ENCODE measurements around the gene ESRP2. TPM values are rescaled to one million over a fixed set of nuclear protein-coding genes. Genes with fewer than 3 reads are reported as not detected.

ESRP2 gene
- total RNA-seq, 4 donors from 2014 or later = 0.42 to 2.4 (median 1.2) TPM

DNA sequence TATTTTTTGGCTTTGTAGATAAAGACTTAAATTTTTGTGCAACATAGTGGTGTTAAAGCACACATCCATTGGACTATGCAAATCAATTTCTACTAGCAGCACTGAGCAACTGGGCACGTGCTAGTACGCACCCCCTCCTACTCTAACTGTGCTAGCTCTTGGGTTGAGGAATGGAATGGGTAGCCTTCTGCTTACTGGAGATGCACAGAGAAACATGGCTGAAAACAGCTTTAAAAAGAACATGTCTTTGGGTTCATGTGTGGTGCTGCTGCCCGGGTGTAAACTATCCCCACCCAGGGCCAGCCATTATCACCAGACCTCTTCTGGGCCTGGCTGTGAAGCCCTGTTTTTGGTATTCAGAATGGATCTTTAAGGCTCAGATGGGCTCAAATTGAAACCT lies 7.3 kb downstream of the ESRP2 start:
- H3K36me3 ChIP-seq = peaks cover 0 to 33% (median 0%) of the 10 kb centered on the region in 3 donors
- H3K4me3 ChIP-seq = no peak overlapping the region
- 72 to 73% methylated on average over 3 of the region's 3 CpGs for WGBS, 2 donors
- no peak for DNase-seq (ENCODE audit: low spot score in 2 of 2)
- H3K27me3 ChIP-seq = no peaks in the 10 kb centered on the region
- TF ChIP-seq POLR2A (IDR thresholded peaks at IDR 0.05) (no peak), EP300 (IDR thresholded peaks at IDR 0.05) (no peak)
- TF ChIP-seq, protein P1, sequence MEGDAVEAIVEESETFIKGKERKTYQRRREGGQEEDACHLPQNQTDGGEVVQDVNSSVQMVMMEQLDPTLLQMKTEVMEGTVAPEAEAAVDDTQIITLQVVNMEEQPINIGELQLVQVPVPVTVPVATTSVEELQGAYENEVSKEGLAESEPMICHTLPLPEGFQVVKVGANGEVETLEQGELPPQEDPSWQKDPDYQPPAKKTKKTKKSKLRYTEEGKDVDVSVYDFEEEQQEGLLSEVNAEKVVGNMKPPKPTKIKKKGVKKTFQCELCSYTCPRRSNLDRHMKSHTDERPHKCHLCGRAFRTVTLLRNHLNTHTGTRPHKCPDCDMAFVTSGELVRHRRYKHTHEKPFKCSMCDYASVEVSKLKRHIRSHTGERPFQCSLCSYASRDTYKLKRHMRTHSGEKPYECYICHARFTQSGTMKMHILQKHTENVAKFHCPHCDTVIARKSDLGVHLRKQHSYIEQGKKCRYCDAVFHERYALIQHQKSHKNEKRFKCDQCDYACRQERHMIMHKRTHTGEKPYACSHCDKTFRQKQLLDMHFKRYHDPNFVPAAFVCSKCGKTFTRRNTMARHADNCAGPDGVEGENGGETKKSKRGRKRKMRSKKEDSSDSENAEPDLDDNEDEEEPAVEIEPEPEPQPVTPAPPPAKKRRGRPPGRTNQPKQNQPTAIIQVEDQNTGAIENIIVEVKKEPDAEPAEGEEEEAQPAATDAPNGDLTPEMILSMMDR (IDR thresholded peaks at IDR 0.05) = no peak
- no peaks in the 10 kb centered on the region for H3K9me3 ChIP-seq
- peak overlapping the region in 1 of 4 donors; percentile 33 for H3K27ac ChIP-seq
- H3K4me1 ChIP-seq = peaks cover 0 to 26% (median 10%) of the 10 kb centered on the region in 4 donors

DNA sequence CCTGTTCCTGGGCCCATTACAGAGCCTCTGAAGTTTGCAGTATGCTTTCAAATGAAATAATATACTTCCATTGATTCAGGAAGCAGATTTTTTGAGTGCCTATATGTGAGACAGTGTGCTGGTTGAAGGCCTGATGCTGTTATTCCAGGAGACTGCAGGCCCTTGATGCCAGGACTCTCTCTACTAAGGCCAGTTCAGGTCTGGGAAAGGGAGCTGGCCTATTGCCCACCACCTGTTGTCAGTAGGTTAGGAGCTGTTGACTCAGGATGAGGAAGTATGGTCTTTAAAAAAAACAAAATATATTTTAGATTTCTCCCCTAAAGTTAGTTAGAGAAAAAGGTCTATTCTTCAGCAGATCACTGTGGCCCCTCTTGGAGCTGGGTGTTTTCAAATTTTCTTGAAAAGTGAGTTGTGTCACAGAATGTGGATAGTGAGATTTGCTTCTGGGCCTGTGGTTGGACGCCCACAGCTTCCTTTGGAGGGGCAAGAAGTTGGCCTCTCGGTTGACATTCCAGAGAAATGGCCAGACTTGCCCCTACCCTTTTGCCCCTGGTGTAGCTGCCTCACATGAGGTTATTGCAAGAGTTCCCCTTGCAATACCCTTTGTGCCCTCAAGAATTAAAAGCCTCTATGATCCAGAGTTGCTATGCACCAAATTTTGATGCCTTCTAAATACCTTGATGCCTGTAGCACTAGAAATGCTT lies 7.9 kb downstream of the ESRP2 start:
- Histone ChIP-seq H3K9me3 (no peaks in the 10 kb centered on the region), H3K27ac (peak overlapping the region in 1 of 4 donors; percentile 6), H3K27me3 (no peaks in the 10 kb centered on the region), H3K4me3 (no peak overlapping the region), H3K4me1 (peaks cover 0 to 26% (median 10%) of the 10 kb centered on the region in 4 donors), H3K36me3 (peaks cover 0 to 33% (median 0%) of the 10 kb centered on the region in 3 donors)
- TF ChIP-seq, protein P1 (IDR thresholded peaks at IDR 0.05) = no peak
- TF ChIP-seq POLR2A (IDR thresholded peaks at IDR 0.05) (no peak), EP300 (IDR thresholded peaks at IDR 0.05) (no peak)
- 43 to 66% methylated on average over 2 of the region's 2 CpGs for WGBS, 2 donors
- no peak for DNase-seq (ENCODE audit: low spot score in 2 of 2)

DNA sequence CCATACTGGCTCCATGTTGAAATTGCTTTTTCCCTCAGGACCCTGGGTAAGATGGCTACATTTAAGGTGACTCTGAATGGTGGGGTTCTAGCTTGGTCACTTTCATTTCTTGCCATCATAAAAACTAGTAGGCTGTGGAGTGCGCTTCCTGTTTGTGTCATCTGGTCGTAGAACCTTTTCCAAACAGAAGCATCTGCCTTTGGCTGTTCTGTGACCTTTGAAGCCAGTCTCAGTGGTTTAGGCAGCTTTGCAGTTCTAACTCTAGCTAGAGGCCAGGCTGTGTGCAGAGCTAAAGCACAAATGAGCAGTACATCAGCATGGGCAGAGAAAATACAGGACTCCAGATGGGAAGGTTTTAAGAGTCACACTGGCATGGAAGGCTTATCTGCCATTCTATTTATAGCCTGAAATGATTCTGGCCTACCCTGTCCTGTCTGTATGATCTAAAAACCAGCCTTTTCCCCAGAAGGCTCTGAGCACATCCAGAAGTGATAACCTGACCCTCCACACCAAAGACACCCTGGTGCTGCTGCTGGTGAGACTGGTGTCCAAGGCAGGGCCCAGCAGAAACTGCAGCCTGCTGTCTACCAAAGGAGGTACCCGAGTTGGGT lies 8.6 kb downstream of the ESRP2 start:
- Histone ChIP-seq H3K4me3 (no peak overlapping the region), H3K9me3 (no peaks in the 10 kb centered on the region), H3K4me1 (peaks cover 0 to 26% (median 10%) of the 10 kb centered on the region in 4 donors), H3K27ac (no peak overlapping the region), H3K36me3 (peaks cover 0 to 32% (median 0%) of the 10 kb centered on the region in 3 donors), H3K27me3 (no peaks in the 10 kb centered on the region)
- TF ChIP-seq EP300 (IDR thresholded peaks at IDR 0.05) = no peak
- no peak for TF ChIP-seq POLR2A (IDR thresholded peaks at IDR 0.05)
- TF ChIP-seq, protein P1 (IDR thresholded peaks at IDR 0.05) = no peak
- no peak for DNase-seq (ENCODE audit: low spot score in 2 of 2)
- 65 to 83% methylated on average over 3 of the region's 3 CpGs for WGBS, 2 donors

DNA sequence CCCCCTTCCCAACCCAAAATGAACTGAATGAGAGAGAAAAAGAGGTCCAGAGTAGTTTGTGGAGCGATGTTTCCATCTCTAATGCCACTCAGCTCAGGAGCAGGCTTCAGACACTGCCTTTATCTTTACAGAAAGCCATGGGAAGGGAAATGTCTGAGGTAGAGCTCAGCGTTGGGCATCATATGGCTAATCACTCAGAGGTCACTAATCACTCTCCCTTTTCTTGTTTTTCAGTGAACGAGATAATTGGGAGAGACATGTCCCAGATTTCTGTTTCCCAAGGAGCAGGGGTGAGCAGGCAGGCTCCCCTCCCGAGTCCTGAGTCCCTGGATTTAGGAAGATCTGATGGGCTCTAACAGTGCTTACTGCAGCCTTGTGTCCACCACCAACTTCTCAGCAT lies 9.8 kb downstream of the ESRP2 start:
- TF ChIP-seq, protein P1 (IDR thresholded peaks at IDR 0.05) = no peak
- no peak for TF ChIP-seq POLR2A (IDR thresholded peaks at IDR 0.05)
- no peak for TF ChIP-seq EP300 (IDR thresholded peaks at IDR 0.05)
- DNase-seq (ENCODE audit: low spot score in 2 of 2) = no peak
- 80 to 90% methylated on average over 4 of the region's 4 CpGs for WGBS, 2 donors
- Histone ChIP-seq H3K36me3 (peaks cover 0 to 20% (median 0%) of the 10 kb centered on the region in 3 donors), H3K4me3 (no peak overlapping the region), H3K9me3 (no peaks in the 10 kb centered on the region), H3K27ac (no peak overlapping the region), H3K27me3 (no peaks in the 10 kb centered on the region), H3K4me1 (peaks cover 0 to 29% (median 10%) of the 10 kb centered on the region in 4 donors)

DNA sequence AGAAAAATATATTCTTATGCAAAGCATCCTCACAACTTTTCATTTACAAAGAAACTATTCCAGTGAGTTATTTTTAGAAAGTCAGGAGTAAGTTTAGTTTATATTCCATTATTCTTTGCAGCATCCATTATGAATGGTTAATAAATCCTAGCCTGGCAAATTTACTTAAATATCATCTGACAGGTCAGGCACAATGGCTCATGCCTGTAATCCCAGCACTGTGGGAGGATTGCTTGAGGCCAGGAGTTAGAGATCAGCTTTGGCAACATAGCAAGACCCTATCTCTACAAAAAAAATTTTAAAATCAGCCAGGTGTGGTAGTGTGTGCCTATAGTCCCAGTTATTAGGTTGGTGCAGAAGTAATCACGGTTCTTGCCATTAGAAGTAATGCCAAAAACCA lies 12.9 kb downstream of the ESRP2 start:
- H3K9me3 ChIP-seq = no peaks in the 10 kb centered on the region
- TF ChIP-seq POLR2A (IDR thresholded peaks at IDR 0.05) (no peak), EP300 (IDR thresholded peaks at IDR 0.05) (no peak)
- TF ChIP-seq, protein P1 (IDR thresholded peaks at IDR 0.05) = no peak
- H3K36me3 ChIP-seq = peaks cover 0 to 7% (median 0%) of the 10 kb centered on the region in 3 donors
- no peak overlapping the region for H3K27ac ChIP-seq
- DNase-seq (ENCODE audit: low spot score in 2 of 2) = no peak
- no peak overlapping the region for H3K4me3 ChIP-seq
- H3K27me3 ChIP-seq = no peaks in the 10 kb centered on the region
- peaks cover 0 to 15% (median 5%) of the 10 kb centered on the region in 4 donors for H3K4me1 ChIP-seq
- 86 to 92% methylated on average over 1 of the region's 1 CpG for WGBS, 2 donors

Measured in tibial nerve (tissue), 4 donors.